CD4-positive, alpha-beta T cell (primary cell): ENCODE results near the gene TRPM5. TPM values are rescaled to one million over a fixed set of nuclear protein-coding genes. Genes with fewer than 3 reads are reported as not detected.

Experiments
- ATAC-seq: fragments of 200-7000 bp; cut with Tn5 transposase; one replicate; pipeline ENCODE4 v1.10.0; 2022; ENCODE audit warnings: mild to moderate bottlenecking; ENCODE audit not compliant: poor library complexity
- CTCF ChIA-PET: fragments of 350-600 bp; sonication (Branson Sonifier 250); formaldehyde crosslinking; loops from one replicate; lab custom pipeline; 2021; ENCODE audit warnings: antibody characterized with exemption, inconsistent platforms; lab: Charles Lee
- POLR2A ChIA-PET: fragments of 350-600 bp; sonication (Branson Sonifier 250); formaldehyde crosslinking; loops from one replicate; lab custom pipeline; 2021; ENCODE audit warnings: antibody characterized with exemption, inconsistent platforms; lab: Charles Lee
- DNase-seq, 14 experiments: peaks; one replicate each; pipeline ENCODE4 v3.0.0-alpha.2; 2013 to 2020; ENCODE audit warnings: mixed read lengths in 2 of 14
- H3K27ac ChIP-seq, 2 donors: one replicate each; pipeline versions ENCODE4 v1.5.1 to v1.7.0; 2013; ENCODE audit warnings: low read length in 2 of 2, low read depth in 1 of 2, mild to moderate bottlenecking in 1 of 2
- H3K27me3 ChIP-seq, 2 experiments: 1 replicate in 1 of 2; 2 replicates in 1 of 2; pipeline versions ENCODE4 v1.6.1 to v1.7.0; 2013; ENCODE audit warnings: low read length in 2 of 2, control low read depth in 1 of 2, mild to moderate bottlenecking in 1 of 2, moderate library complexity in 1 of 2; ENCODE audit not compliant: insufficient read depth in 2 of 2, control insufficient read depth in 1 of 2
- H3K36me3 ChIP-seq: one replicate; pipeline ENCODE4 v1.6.1; 2013; ENCODE audit warnings: low read length, control low read depth; ENCODE audit not compliant: insufficient read depth
- H3K4me1 ChIP-seq: one replicate; pipeline ENCODE4 v1.6.1; 2013; ENCODE audit warnings: low read length, control low read depth; ENCODE audit not compliant: insufficient read depth
- H3K4me3 ChIP-seq: one replicate; pipeline ENCODE4 v1.5.1; 2013; ENCODE audit warnings: mild to moderate bottlenecking, low read length, moderate library complexity
- H3K9me3 ChIP-seq, 2 experiments: 1 replicate in 1 of 2; 2 replicates in 1 of 2; pipeline versions ENCODE4 v1.6.1 to v1.7.0; 2013; ENCODE audit warnings: low read length in 2 of 2, mild to moderate bottlenecking in 2 of 2, control low read depth in 1 of 2, moderate library complexity in 1 of 2; ENCODE audit not compliant: control insufficient read depth in 1 of 2, insufficient read depth in 1 of 2
- H3K27ac Mint-ChIP-seq: one replicate; pipeline ENCODE4 v1.8.0; 2020; ENCODE audit warnings: mixed read lengths
- H3K27me3 Mint-ChIP-seq: one replicate; pipeline ENCODE4 v1.8.0; 2021; ENCODE audit warnings: mixed read lengths
- H3K36me3 Mint-ChIP-seq: one replicate; pipeline ENCODE4 v1.8.0; 2021; ENCODE audit warnings: low read depth, mixed read lengths
- H3K4me1 Mint-ChIP-seq: one replicate; pipeline ENCODE4 v1.8.0; 2021; ENCODE audit warnings: low read depth, mixed read lengths
- H3K4me3 Mint-ChIP-seq: one replicate; pipeline ENCODE4 v1.8.0; 2020; ENCODE audit warnings: mild to moderate bottlenecking, mixed read lengths
- H3K9me3 Mint-ChIP-seq: one replicate; pipeline ENCODE4 v1.8.0; 2020; ENCODE audit warnings: mixed read lengths
- intact Hi-C, 2 experiments: fragments of 100-400 bp; cut with DNase I in 1 of 2; cut with micrococcal nuclease in 1 of 2; formaldehyde crosslinking; loops; one replicate each; pipeline versions ENCODE4 v1.15.1 to v1.9.0; 2023 to 2025; cut with DNase I, micrococcal nuclease
- total RNA-seq, 174 experiments: library from RNA in 2 of 174; stranded (reverse) in 2 of 174; gene quantifications; one replicate each; pipeline ENCODE4 v1.2.3 and lab custom pipeline; 2021 to 2026
- TF ChIP-seq, protein P1 (sequence below): fragments of 200-600 bp; IDR thresholded peaks from one replicate; pipeline ENCODE4 v1.8.0; 2022; ENCODE audit warnings: antibody characterized with exemption, mild to moderate bottlenecking

Gene TRPM5
- total RNA-seq, 2 experiments from 2014 or later = 0.91 to 1.3 TPM

DNA sequence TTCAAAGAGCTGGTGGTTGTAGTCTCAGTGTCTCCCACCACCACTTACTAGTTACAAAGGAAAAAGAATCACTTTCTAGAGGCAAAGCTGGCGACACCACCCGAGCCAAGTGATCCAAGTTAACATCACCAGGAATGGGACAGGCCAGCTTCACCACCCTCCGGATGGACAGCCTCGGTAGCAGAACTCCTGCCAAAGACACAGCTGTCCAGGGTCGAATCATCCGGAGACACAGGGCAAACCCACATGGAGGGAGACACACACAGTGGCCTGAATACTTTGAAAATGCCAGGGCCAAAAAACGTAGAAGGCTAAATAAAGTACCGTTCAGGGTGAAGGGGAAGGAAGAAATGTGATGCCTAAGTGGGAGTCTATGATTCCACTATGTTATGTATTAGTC, 33.6 kb upstream of the TRPM5 start:
- Mint-ChIP-seq H3K4me3 (no peak overlapping the region), H3K27me3 (no peaks in the 10 kb centered on the region), H3K4me1 (peaks cover 39% of the 10 kb centered on the region), H3K36me3 (peaks cover 67% of the 10 kb centered on the region), H3K9me3 (peaks cover 3% of the 10 kb centered on the region), H3K27ac (no peak overlapping the region)
- no peak overlapping the region for H3K27ac ChIP-seq
- ATAC-seq (no peak), DNase-seq (no peak)
- peaks cover 3% of the 10 kb centered on the region for H3K36me3 ChIP-seq
- H3K9me3 ChIP-seq = peaks cover 0 to 13% of the 10 kb centered on the region in 2 experiments
- H3K27me3 ChIP-seq = no peaks in the 10 kb centered on the region
- peaks cover 8% of the 10 kb centered on the region for H3K4me1 ChIP-seq
- no peak overlapping the region for H3K4me3 ChIP-seq
- TF ChIP-seq, protein P1, sequence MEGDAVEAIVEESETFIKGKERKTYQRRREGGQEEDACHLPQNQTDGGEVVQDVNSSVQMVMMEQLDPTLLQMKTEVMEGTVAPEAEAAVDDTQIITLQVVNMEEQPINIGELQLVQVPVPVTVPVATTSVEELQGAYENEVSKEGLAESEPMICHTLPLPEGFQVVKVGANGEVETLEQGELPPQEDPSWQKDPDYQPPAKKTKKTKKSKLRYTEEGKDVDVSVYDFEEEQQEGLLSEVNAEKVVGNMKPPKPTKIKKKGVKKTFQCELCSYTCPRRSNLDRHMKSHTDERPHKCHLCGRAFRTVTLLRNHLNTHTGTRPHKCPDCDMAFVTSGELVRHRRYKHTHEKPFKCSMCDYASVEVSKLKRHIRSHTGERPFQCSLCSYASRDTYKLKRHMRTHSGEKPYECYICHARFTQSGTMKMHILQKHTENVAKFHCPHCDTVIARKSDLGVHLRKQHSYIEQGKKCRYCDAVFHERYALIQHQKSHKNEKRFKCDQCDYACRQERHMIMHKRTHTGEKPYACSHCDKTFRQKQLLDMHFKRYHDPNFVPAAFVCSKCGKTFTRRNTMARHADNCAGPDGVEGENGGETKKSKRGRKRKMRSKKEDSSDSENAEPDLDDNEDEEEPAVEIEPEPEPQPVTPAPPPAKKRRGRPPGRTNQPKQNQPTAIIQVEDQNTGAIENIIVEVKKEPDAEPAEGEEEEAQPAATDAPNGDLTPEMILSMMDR = no peak
- ChIA-PET CTCF (no interaction called here), POLR2A (no interaction called here)
- intact Hi-C loops = no loop called here

DNA sequence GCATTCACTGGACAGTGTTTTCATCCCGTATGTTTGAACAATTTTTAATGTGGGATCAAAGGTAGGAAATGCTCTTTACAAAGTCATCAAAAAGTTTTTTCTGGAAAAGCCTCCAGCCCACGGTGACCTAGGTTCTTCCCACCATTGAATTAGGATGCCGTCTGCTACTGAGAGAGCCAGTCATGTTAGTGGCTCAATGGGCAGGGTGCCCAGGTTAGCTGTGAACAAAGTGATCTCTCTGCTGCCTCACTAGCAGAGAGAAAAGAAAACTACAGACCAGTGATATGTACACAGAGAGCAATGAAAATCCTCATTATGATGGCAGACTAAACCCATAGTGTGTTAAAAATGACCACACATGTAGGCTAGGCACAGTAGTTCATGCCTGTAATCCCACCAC, 32.9 kb upstream of the TRPM5 start:
- H3K4me3 Mint-ChIP-seq = no peak overlapping the region
- DNase-seq (no peak), ATAC-seq (no peak)
- TF ChIP-seq, protein P1 = no peak
- Histone ChIP-seq H3K27me3 (no peaks in the 10 kb centered on the region), H3K27ac (no peak overlapping the region), H3K4me3 (no peak overlapping the region), H3K4me1 (peaks cover 8% of the 10 kb centered on the region), H3K9me3 (peaks cover 0 to 13% of the 10 kb centered on the region in 2 experiments), H3K36me3 (no peaks in the 10 kb centered on the region)
- peaks cover 61% of the 10 kb centered on the region for H3K36me3 Mint-ChIP-seq
- H3K9me3 Mint-ChIP-seq = peaks cover 3% of the 10 kb centered on the region
- H3K27ac Mint-ChIP-seq = no peak overlapping the region
- POLR2A ChIA-PET = no interaction called here
- H3K27me3 Mint-ChIP-seq = no peaks in the 10 kb centered on the region
- intact Hi-C loops = no loop called here
- CTCF ChIA-PET = no interaction called here
- H3K4me1 Mint-ChIP-seq = peaks cover 33% of the 10 kb centered on the region

DNA sequence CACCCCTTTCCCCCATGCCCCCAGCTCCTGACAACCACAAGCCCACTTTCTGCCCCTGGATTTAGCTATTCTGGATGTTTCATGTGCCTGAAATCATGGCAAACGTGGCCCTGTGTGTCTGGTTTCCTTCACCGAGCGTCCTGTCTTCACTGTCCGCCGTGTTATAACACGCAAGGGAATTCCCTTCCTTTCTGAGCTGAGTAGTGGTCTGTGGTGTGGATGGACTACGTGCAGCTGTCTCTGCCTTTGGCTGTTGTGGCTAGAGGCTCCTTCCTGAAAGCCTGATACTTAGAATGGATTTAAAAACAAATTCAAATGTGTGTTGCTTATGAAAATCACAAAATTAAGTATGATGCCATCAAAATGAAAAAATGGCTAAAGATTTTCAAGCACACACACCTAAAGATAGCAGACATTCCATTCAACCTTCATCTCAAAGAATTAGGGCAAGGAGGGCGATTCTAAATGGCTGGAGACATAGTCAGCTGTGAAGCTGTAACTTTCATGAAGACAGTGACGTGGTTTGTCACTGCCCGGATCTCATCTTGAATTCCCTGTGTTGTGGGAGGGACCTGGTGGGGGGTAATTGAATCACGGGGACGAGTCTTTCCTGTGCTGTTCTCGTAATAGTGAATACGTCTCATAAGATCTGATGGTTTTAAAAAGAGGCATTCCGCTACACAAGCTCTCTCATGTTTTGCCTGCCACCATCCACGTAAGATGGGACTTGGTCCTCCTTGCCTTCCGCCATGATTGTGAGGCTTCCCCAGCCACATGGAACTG, 31.0 kb upstream of the TRPM5 start:
- H3K27ac ChIP-seq = no peak overlapping the region
- peaks cover 0 to 13% of the 10 kb centered on the region in 2 experiments for H3K9me3 ChIP-seq
- peaks cover 3% of the 10 kb centered on the region for H3K9me3 Mint-ChIP-seq
- intact Hi-C loops = no loop called here
- no peak overlapping the region for H3K27ac Mint-ChIP-seq
- no peak overlapping the region for H3K4me3 ChIP-seq
- TF ChIP-seq, protein P1 = no peak
- peaks cover 27% of the 10 kb centered on the region for H3K4me1 Mint-ChIP-seq
- no peak for ATAC-seq
- H3K36me3 Mint-ChIP-seq = peaks cover 47% of the 10 kb centered on the region
- H3K4me3 Mint-ChIP-seq = no peak overlapping the region
- no peaks in the 10 kb centered on the region for H3K27me3 Mint-ChIP-seq
- H3K4me1 ChIP-seq = peaks cover under 1% of the 10 kb centered on the region
- no peaks in the 10 kb centered on the region for H3K27me3 ChIP-seq
- POLR2A ChIA-PET = no interaction called here
- DNase-seq = no peak
- CTCF ChIA-PET = no interaction called here
- no peaks in the 10 kb centered on the region for H3K36me3 ChIP-seq
